Panc1 (cell line): Measurements from ENCODE around the gene GLIS1. TPM values are rescaled to one million over a fixed set of nuclear protein-coding genes. Genes with fewer than 3 reads are reported as not detected.

Experiments used
- ATAC-seq: fragments of 200-7000 bp; cut with Tn5 transposase; 2 replicates; pipeline ENCODE4 v1.9.1; 2020; ENCODE audit warnings: mild to moderate bottlenecking, moderate library complexity
- BruUV-seq: library from RNA; stranded (reverse); fragments of 400-500 nt; replicated peaks from 2 replicates; lab custom pipeline; 2021; lab: Mats Ljungman, UMichigan
- CTCF ChIA-PET: fragments of 300-600 bp; sonication (Branson Sonifier 250); formaldehyde crosslinking; loops from one replicate; lab custom pipeline; 2022; ENCODE audit warnings: antibody characterized with exemption; lab: Charles Lee
- POLR2A ChIA-PET: fragments of 300-600 bp; sonication (Branson Sonifier 250); formaldehyde crosslinking; loops from one replicate; lab custom pipeline; 2022; ENCODE audit warnings: antibody characterized with exemption; lab: Charles Lee
- DNase-seq: peaks from one replicate; pipeline ENCODE4 v3.0.0-alpha.2; 2010; ENCODE audit warnings: low read depth, low spot score
- H3K27ac ChIP-seq: 2 replicates; pipeline ENCODE4 v1.5.1; 2011; ENCODE audit warnings: mild to moderate bottlenecking, low read length, inconsistent platforms
- H3K27me3 ChIP-seq: fragments of 200-500 bp; sonication (Bioruptor generic); 2 replicates; pipeline ENCODE4 v1.6.0; 2014; ENCODE audit warnings: low read length, inconsistent platforms; ENCODE audit not compliant: control insufficient read depth, insufficient read depth
- H3K36me3 ChIP-seq: fragments of 200-500 bp; sonication (Bioruptor generic); 2 replicates; pipeline ENCODE4 v1.5.1; 2014; ENCODE audit warnings: inconsistent platforms, mild to moderate bottlenecking, low read length, moderate library complexity; ENCODE audit not compliant: control insufficient read depth, insufficient read depth
- H3K4me1 ChIP-seq: 2 replicates; pipeline ENCODE4 v1.5.1; 2011; ENCODE audit warnings: inconsistent platforms, mild to moderate bottlenecking, low read length, moderate library complexity; ENCODE audit not compliant: control insufficient read depth, insufficient read depth
- H3K4me3 ChIP-seq, 2 experiments: 2 replicates each; pipeline ENCODE4 v1.5.1; 2011 to 2012; ENCODE audit warnings: low read depth in 2 of 2, low read length in 2 of 2, mild to moderate bottlenecking in 2 of 2, inconsistent platforms in 1 of 2, moderate library complexity in 1 of 2
- H3K9me3 ChIP-seq: fragments of 200-500 bp; sonication (Bioruptor generic); 2 replicates; pipeline ENCODE4 v1.5.1; 2014; ENCODE audit warnings: low read depth, mild to moderate bottlenecking, inconsistent platforms, low read length, moderate library complexity; ENCODE audit not compliant: control insufficient read depth, insufficient read depth
- CTCF ChIP-seq: fragments of 450-650 bp; IDR thresholded peaks from 2 replicates; pipeline ENCODE4 v1.5.1; 2017; ENCODE audit warnings: mild to moderate bottlenecking
- POLR2AphosphoS5 ChIP-seq: IDR thresholded peaks from 2 replicates; pipeline ENCODE4 v1.6.1; 2012; ENCODE audit warnings: mild to moderate bottlenecking, low read depth, low read length, moderate library complexity
- REST ChIP-seq, 2 experiments: IDR thresholded peaks; 2 replicates each; pipeline ENCODE4 v1.6.1; 2011 to 2012; ENCODE audit warnings: low read depth in 2 of 2, control low read depth in 1 of 2, low read length in 1 of 2, mild to moderate bottlenecking in 1 of 2, moderate library complexity in 1 of 2; ENCODE audit not compliant: insufficient read depth in 1 of 2
- SIN3A ChIP-seq: IDR thresholded peaks from 2 replicates; pipeline ENCODE4 v1.6.1; 2012; ENCODE audit warnings: low read depth, mild to moderate bottlenecking, low read length, moderate library complexity, borderline replicate concordance; ENCODE audit not compliant: insufficient read depth
- TCF7L2 ChIP-seq: IDR thresholded peaks from 2 replicates; pipeline ENCODE4 v1.6.1; 2011; ENCODE audit warnings: mild to moderate bottlenecking, low read depth, low read length, inconsistent platforms
- in situ Hi-C: cut with HindIII; loops from 2 replicates; pipeline ENCODE4 v1.10.0; 2016; ENCODE audit warnings: low sequenced_read_pairs, low pct_unique_long_range_greater_than_20kb
- intact Hi-C: fragments of 100-400 bp; cut with micrococcal nuclease; formaldehyde crosslinking; loops from one replicate; pipeline ENCODE4 v1.10.0; 2022; ENCODE audit not compliant: unreplicated experiment
- total RNA-seq: library from RNA; stranded (reverse); gene quantifications from one replicate; pipeline ENCODE4 v1.2.1, GENCODE V29; 2021; ENCODE audit not compliant: unreplicated experiment

The GLIS1 gene
- total RNA-seq, 1 experiment from 2014 or later = 0.28 TPM

- Histone ChIP-seq H3K4me1 (no peaks in the 10 kb centered on the region), H3K27ac (no peak overlapping the region), H3K36me3 (no peaks in the 10 kb centered on the region), H3K4me3 (no peak overlapping the region), H3K9me3 (no peaks in the 10 kb centered on the region), H3K27me3 (no peaks in the 10 kb centered on the region)
- ChIA-PET CTCF (no interaction called here), POLR2A (interaction anchor here (0.6 kb wide), 1 partner anchor 124 kb away, joined by 3 read pairs; no protein-coding TSS in a partner anchor)
- ATAC-seq (no peak), DNase-seq (no peak)
- no TSS peak for BruUV-seq
- in situ Hi-C loops = no loop called here
- TF ChIP-seq TCF7L2 (no peak), POLR2AphosphoS5 (no peak), CTCF (no peak), REST (IDR thresholded peaks at IDR 0.05; ENCODE audit: insufficient read depth in 1 of 2, low read depth in 2 of 2, low read length in 1 of 2) (no peak), SIN3A (no peak)
- intact Hi-C loops = no loop called here
These were observed 102.3 kb downstream of the GLIS1 start for GRCh38 chr1:53636621-53637171.

- in situ Hi-C loops = no loop called here
- Histone ChIP-seq H3K36me3 (no peaks in the 10 kb centered on the region), H3K27ac (no peak overlapping the region), H3K9me3 (no peaks in the 10 kb centered on the region), H3K4me3 (no peak overlapping the region), H3K27me3 (no peaks in the 10 kb centered on the region), H3K4me1 (no peaks in the 10 kb centered on the region)
- ChIA-PET POLR2A (no interaction called here), CTCF (no interaction called here)
- DNase-seq (no peak), ATAC-seq (no peak)
- intact Hi-C loops = no loop called here
- BruUV-seq = no TSS peak
- TF ChIP-seq CTCF (no peak), POLR2AphosphoS5 (no peak), TCF7L2 (no peak), SIN3A (no peak), REST (IDR thresholded peaks at IDR 0.05; ENCODE audit: insufficient read depth in 1 of 2, low read depth in 2 of 2, low read length in 1 of 2) (no peak)
These were observed 104.4 kb downstream of the GLIS1 start for GRCh38 chr1:53634571-53634979.
